ENCODE measurements around the gene MIF4GD.

- TF ChIP-seq, protein P1, sequence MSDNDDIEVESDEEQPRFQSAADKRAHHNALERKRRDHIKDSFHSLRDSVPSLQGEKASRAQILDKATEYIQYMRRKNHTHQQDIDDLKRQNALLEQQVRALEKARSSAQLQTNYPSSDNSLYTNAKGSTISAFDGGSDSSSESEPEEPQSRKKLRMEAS (IDR thresholded peaks at IDR 0.05; ENCODE audit: low read depth, low read length), result no peak
- no peak for TF ChIP-seq RAD21 (IDR thresholded peaks at IDR 0.05; ENCODE audit: insufficient read depth, low read depth, low read length)
- TF ChIP-seq POLR2A (IDR thresholded peaks at IDR 0.05; ENCODE audit: low read depth, low read length), result no peak
- TF ChIP-seq POLR2AphosphoS5 (IDR thresholded peaks at IDR 0.05; ENCODE audit: low read length), result no peak
- TF ChIP-seq RAD51 (IDR thresholded peaks at IDR 0.05), result no peak
- TF ChIP-seq, protein P2, sequence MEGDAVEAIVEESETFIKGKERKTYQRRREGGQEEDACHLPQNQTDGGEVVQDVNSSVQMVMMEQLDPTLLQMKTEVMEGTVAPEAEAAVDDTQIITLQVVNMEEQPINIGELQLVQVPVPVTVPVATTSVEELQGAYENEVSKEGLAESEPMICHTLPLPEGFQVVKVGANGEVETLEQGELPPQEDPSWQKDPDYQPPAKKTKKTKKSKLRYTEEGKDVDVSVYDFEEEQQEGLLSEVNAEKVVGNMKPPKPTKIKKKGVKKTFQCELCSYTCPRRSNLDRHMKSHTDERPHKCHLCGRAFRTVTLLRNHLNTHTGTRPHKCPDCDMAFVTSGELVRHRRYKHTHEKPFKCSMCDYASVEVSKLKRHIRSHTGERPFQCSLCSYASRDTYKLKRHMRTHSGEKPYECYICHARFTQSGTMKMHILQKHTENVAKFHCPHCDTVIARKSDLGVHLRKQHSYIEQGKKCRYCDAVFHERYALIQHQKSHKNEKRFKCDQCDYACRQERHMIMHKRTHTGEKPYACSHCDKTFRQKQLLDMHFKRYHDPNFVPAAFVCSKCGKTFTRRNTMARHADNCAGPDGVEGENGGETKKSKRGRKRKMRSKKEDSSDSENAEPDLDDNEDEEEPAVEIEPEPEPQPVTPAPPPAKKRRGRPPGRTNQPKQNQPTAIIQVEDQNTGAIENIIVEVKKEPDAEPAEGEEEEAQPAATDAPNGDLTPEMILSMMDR (IDR thresholded peaks at IDR 0.05 in 2 of 3, conservative IDR thresholded peaks at IDR 0.05 in 1 of 3; ENCODE audit: control insufficient read depth in 2 of 3, extremely low read depth in 1 of 3, insufficient read depth in 1 of 3, low read depth in 3 of 3, low read length in 3 of 3), result no peak
- TF ChIP-seq, protein P3, sequence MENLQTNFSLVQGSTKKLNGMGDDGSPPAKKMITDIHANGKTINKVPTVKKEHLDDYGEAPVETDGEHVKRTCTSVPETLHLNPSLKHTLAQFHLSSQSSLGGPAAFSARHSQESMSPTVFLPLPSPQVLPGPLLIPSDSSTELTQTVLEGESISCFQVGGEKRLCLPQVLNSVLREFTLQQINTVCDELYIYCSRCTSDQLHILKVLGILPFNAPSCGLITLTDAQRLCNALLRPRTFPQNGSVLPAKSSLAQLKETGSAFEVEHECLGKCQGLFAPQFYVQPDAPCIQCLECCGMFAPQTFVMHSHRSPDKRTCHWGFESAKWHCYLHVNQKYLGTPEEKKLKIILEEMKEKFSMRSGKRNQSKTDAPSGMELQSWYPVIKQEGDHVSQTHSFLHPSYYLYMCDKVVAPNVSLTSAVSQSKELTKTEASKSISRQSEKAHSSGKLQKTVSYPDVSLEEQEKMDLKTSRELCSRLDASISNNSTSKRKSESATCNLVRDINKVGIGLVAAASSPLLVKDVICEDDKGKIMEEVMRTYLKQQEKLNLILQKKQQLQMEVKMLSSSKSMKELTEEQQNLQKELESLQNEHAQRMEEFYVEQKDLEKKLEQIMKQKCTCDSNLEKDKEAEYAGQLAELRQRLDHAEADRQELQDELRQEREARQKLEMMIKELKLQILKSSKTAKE (IDR thresholded peaks at IDR 0.05; ENCODE audit: low read depth, poor library complexity, severe bottlenecking), result no peak
- no peak for TF ChIP-seq EZH2 (IDR thresholded peaks at IDR 0.05; ENCODE audit: borderline replicate concordance, control insufficient read depth, low read depth, low read length)
- TF ChIP-seq, protein P4, sequence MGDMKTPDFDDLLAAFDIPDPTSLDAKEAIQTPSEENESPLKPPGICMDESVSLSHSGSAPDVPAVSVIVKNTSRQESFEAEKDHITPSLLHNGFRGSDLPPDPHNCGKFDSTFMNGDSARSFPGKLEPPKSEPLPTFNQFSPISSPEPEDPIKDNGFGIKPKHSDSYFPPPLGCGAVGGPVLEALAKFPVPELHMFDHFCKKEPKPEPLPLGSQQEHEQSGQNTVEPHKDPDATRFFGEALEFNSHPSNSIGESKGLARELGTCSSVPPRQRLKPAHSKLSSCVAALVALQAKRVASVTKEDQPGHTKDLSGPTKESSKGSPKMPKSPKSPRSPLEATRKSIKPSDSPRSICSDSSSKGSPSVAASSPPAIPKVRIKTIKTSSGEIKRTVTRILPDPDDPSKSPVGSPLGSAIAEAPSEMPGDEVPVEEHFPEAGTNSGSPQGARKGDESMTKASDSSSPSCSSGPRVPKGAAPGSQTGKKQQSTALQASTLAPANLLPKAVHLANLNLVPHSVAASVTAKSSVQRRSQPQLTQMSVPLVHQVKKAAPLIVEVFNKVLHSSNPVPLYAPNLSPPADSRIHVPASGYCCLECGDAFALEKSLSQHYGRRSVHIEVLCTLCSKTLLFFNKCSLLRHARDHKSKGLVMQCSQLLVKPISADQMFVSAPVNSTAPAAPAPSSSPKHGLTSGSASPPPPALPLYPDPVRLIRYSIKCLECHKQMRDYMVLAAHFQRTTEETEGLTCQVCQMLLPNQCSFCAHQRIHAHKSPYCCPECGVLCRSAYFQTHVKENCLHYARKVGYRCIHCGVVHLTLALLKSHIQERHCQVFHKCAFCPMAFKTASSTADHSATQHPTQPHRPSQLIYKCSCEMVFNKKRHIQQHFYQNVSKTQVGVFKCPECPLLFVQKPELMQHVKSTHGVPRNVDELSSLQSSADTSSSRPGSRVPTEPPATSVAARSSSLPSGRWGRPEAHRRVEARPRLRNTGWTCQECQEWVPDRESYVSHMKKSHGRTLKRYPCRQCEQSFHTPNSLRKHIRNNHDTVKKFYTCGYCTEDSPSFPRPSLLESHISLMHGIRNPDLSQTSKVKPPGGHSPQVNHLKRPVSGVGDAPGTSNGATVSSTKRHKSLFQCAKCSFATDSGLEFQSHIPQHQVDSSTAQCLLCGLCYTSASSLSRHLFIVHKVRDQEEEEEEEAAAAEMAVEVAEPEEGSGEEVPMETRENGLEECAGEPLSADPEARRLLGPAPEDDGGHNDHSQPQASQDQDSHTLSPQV (IDR thresholded peaks at IDR 0.05), result no peak
- TF ChIP-seq, protein P5, sequence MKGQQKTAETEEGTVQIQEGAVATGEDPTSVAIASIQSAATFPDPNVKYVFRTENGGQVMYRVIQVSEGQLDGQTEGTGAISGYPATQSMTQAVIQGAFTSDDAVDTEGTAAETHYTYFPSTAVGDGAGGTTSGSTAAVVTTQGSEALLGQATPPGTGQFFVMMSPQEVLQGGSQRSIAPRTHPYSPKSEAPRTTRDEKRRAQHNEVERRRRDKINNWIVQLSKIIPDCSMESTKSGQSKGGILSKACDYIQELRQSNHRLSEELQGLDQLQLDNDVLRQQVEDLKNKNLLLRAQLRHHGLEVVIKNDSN (IDR thresholded peaks at IDR 0.05; ENCODE audit: borderline replicate concordance, extremely low read length, insufficient read depth, low read depth, low read length), result no peak
These were observed 18.8 kb downstream of the MIF4GD start for GRCh38 chr17:75252039-75252816.
